ENCODE measurements around the gene SEMA4C. TPM values are rescaled to one million over a fixed set of nuclear protein-coding genes. Genes with fewer than 3 reads are reported as not detected.

SEMA4C gene
- total and polyA plus RNA-seq, 7 donors, result 4.1 to 10.8 (median 9.5) TPM

DNA sequence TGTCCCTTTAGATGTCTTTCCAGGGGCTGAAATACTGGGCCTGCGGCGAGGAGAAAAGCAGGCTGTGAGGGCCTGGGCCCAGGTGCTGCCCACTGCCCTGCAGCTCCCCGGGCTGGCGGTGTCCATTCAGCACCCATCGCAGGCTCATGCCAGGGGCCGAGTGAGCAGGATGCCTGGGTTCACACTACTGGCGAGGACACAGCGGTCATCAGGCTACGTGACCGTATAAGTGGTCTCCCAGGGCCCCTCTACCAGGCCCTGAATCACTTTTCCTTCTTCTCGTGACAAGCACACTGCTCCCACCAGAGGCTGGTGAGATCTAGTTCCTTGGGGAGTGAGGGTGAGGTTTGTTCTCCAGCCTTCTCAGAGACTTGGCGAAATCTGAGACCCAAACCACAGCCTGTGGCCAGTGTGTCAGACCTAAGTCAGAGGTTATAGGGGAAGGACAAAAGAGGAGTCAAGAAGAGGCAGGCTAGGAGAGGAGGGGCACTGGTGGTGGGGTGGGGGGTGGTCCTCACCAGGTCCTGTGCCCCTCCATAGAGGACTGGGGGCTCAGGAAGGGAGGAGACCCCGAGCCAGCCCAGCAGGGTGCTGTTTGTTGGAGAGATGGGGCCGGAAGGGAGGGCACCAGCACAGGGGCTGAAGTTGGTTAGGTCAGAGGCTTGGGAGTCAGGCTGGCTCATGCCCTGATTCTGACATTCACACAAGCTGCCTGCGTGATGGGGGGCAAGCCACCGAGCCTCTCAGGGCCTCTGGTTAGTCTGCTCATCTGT is 6.6 kb upstream of the SEMA4C start:
- Histone ChIP-seq H3K9me3 (no peaks in the 10 kb centered on the region), H3K4me3 (no peak overlapping the region), H3K4me1 (peaks cover 15% of the 10 kb centered on the region), H3K27me3 (ENCODE audit: insufficient read depth in 3 of 3, low read length in 2 of 3) (no peaks in the 10 kb centered on the region), H3K36me3 (ENCODE audit: insufficient read depth in 1 of 2, low read depth in 1 of 2) (no peaks in the 10 kb centered on the region), H3K27ac (no peak overlapping the region)
- TF ChIP-seq, protein P1, sequence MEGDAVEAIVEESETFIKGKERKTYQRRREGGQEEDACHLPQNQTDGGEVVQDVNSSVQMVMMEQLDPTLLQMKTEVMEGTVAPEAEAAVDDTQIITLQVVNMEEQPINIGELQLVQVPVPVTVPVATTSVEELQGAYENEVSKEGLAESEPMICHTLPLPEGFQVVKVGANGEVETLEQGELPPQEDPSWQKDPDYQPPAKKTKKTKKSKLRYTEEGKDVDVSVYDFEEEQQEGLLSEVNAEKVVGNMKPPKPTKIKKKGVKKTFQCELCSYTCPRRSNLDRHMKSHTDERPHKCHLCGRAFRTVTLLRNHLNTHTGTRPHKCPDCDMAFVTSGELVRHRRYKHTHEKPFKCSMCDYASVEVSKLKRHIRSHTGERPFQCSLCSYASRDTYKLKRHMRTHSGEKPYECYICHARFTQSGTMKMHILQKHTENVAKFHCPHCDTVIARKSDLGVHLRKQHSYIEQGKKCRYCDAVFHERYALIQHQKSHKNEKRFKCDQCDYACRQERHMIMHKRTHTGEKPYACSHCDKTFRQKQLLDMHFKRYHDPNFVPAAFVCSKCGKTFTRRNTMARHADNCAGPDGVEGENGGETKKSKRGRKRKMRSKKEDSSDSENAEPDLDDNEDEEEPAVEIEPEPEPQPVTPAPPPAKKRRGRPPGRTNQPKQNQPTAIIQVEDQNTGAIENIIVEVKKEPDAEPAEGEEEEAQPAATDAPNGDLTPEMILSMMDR (IDR thresholded peaks at IDR 0.05), result no peak
- DNase-seq, result no peak
- intact Hi-C loops (cut with DNase I), result loop anchor here in 1 of 2 donors (5.0 kb wide), 1 partner anchor 36 kb away; no protein-coding TSS in a partner anchor
- WGBS, 3 donors, result 85 to 91% (median 87%) methylated on average over 16 of the region's 16 CpGs
- ATAC-seq, result peak in 1 of 4 donors; percentile 26

DNA sequence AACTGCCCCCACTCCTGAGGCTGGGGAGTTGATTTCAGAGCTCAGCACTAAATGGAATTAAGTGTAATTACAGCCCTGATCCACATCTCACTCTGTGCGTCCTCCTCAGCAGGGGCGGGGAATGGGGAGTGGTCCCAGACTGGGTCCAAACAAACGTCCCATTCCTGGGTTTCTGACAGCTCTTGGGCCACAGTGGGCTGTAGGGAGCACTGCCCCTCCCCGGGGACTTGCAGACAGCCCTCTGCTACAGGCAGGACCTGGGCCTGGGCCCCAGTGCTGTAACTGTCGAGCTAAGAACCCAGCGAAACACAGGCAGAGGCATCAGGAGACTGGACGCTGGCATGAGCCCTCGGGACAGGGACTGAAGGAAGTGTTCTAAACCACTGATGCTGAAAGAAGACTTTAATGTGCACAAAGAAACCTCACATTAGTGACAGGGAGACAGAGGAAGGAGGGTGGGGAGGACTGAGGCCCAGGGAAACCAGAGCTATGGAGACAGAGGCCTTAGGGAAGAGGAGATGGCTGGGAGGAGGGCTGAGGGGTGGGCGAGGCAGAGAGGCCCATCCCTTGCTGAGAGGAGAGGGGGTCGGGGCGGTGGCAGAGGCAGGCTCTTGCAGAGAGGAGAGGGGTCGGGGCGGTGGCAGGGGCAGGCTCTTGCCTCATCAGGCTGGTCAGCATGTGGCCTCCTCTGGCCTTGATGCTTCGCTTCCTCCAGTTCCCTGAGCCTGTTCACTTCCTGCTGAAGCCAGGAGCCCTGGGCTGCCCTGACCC is 5.8 kb upstream of the SEMA4C start:
- WGBS, 3 donors, result 80 to 84% (median 84%) methylated on average over 12 to 14 of the region's 14 CpGs
- H3K4me1 ChIP-seq, result peaks cover 15% of the 10 kb centered on the region
- ATAC-seq (no peak), DNase-seq (no peak)
- intact Hi-C loops (cut with DNase I), result loop anchor here in 1 of 2 donors (5.0 kb wide), 1 partner anchor 37 kb away; no protein-coding TSS in a partner anchor
- no peak overlapping the region for H3K4me3 ChIP-seq
- H3K36me3 ChIP-seq (ENCODE audit: insufficient read depth in 1 of 2, low read depth in 1 of 2), result no peaks in the 10 kb centered on the region
- TF ChIP-seq, protein P1 (IDR thresholded peaks at IDR 0.05), result no peak
- H3K27me3 ChIP-seq (ENCODE audit: insufficient read depth in 3 of 3, low read length in 2 of 3), result no peaks in the 10 kb centered on the region
- no peaks in the 10 kb centered on the region for H3K9me3 ChIP-seq
- no peak overlapping the region for H3K27ac ChIP-seq

DNA sequence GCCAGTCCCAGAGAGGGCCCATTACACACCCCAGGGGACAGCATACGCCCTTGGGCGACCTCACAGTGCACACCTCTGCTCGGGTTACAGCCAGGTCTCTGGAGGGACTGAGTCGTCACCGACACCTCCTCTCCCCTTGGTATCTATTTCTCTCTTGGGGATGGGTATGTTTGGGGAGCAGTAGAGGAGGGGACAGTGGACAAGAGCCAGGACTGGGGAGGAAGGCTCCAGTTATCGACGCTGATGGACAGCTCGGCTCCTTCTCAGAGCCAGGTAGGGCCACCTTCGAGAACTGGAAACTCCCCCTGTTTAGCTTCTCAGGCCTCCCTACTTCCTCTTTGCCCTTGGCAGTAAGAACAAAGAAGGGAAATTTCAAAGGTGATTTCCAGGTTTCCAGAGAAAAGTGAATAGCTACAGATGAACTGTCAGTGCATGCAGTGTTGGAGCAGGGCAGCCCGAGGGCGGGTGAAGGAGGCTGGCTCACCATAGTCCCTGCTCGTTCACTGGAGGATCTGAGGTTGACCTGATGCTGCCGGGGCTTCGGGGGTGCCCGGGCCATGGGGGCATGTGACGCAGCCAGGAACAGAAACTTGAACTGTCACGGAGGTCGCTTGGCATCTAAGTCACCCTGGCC is 4.4 kb upstream of the SEMA4C start:
- no peaks in the 10 kb centered on the region for H3K27me3 ChIP-seq (ENCODE audit: insufficient read depth in 3 of 3, low read length in 2 of 3)
- no peaks in the 10 kb centered on the region for H3K36me3 ChIP-seq (ENCODE audit: insufficient read depth in 1 of 2, low read depth in 1 of 2)
- TF ChIP-seq, protein P1 (IDR thresholded peaks at IDR 0.05), result no peak
- DNase-seq (no peak), ATAC-seq (peak in 2 of 4 donors; percentile 28 to 42)
- H3K4me3 ChIP-seq, result no peak overlapping the region
- WGBS, 3 donors, result 19 to 27% (median 26%) methylated on average over 18 of the region's 18 CpGs
- peak overlapping the region; percentile 46 for H3K27ac ChIP-seq
- intact Hi-C loops (cut with DNase I), result loop anchor here in 1 of 2 donors (5.0 kb wide), 1 partner anchor 38 kb away; no protein-coding TSS in a partner anchor
- peaks cover 15% of the 10 kb centered on the region for H3K4me1 ChIP-seq
- no peaks in the 10 kb centered on the region for H3K9me3 ChIP-seq

DNA sequence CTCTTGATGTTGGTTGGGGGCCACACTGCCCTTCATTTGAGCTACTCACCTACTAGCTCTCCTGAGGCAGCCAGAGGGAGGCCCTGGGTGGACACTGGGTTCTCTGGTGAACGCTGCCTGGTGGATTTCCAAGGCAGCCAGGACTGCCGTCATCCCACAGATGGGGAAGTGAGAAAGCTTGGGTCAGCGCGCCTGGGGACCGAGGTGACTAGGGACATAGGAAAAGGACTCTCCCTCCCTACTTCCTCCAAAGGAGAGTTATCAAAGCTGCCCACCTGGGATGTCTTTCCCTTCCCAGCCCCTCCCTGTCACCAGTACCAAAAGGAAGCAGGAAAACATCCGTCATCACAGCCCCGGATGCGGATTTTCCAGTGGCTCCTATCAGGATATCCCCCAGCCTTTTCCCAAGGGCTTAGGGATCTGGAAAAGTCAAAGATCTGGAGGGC is 3.8 kb upstream of the SEMA4C start:
- Histone ChIP-seq H3K27me3 (ENCODE audit: insufficient read depth in 3 of 3, low read length in 2 of 3) (no peaks in the 10 kb centered on the region), H3K9me3 (no peaks in the 10 kb centered on the region), H3K4me1 (peaks cover 15% of the 10 kb centered on the region), H3K4me3 (peak overlapping the region; percentile 22), H3K27ac (peak overlapping the region; percentile 46), H3K36me3 (ENCODE audit: insufficient read depth in 1 of 2, low read depth in 1 of 2) (no peaks in the 10 kb centered on the region)
- intact Hi-C loops (cut with DNase I), result loop anchor here in 1 of 2 donors (5.0 kb wide), 1 partner anchor 39 kb away; no protein-coding TSS in a partner anchor
- 30 to 44% (median 32%) methylated on average over 8 of the region's 8 CpGs for WGBS, 3 donors
- TF ChIP-seq, protein P1 (IDR thresholded peaks at IDR 0.05), result no peak
- ATAC-seq (peak in 3 of 4 donors; percentile 8 to 24 (median 13)), DNase-seq (peak; percentile 68 to 84)

Measured in psoas muscle (tissue), 8 donors.